Measurements from ENCODE around the gene DLX2.

The DLX2 gene

DNA sequence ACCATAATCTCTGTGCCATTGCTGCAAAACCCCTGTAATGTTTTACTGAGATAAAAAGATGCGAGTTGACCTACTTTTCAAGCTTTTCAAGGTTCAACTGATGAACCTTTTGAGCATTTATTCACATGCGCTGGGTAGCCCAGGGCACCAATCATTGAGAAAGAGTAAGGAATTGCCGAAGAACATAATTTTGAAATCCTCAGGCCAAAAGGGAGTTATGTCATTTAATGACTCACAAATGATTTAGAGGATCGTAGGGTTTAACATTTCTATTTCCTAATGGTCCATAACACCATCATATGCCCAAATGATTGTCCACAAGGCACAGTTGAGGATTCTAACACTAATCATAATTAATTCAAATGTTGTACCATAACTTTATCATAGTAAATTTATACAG is 37.6 kb downstream of the DLX2 start:
- no peak for ATAC-seq
- TF ChIP-seq OSR1 (CRISPR knock-in tag; IDR thresholded peaks at IDR 0.05) (no peak), ISL1 (CRISPR knock-in tag; IDR thresholded peaks at IDR 0.05) (no peak), TCF4 (CRISPR knock-in tag; IDR thresholded peaks at IDR 0.05; ENCODE audit: borderline replicate concordance) (no peak), ZNF565 (CRISPR knock-in tag; conservative IDR thresholded peaks at IDR 0.05; ENCODE audit: low read depth) (no peak), TSHZ2 (CRISPR knock-in tag; IDR thresholded peaks at IDR 0.05) (no peak), PATZ1 (CRISPR knock-in tag; IDR thresholded peaks at IDR 0.05; ENCODE audit: borderline replicate concordance) (no peak), ZNF8 (CRISPR knock-in tag; IDR thresholded peaks at IDR 0.05) (no peak), POU6F1 (CRISPR knock-in tag; IDR thresholded peaks at IDR 0.05; ENCODE audit: borderline replicate concordance, low read depth) (no peak), PPARA (CRISPR knock-in tag; IDR thresholded peaks at IDR 0.05; ENCODE audit: borderline replicate concordance) (no peak), GLIS3 (CRISPR knock-in tag; IDR thresholded peaks at IDR 0.05) (no peak), TOX (CRISPR knock-in tag; IDR thresholded peaks at IDR 0.05; ENCODE audit: borderline replicate concordance) (no peak), ARNTL (CRISPR knock-in tag; IDR thresholded peaks at IDR 0.05; ENCODE audit: borderline replicate concordance, low read depth) (no peak), SNAI2 (CRISPR knock-in tag; IDR thresholded peaks at IDR 0.05) (no peak), ZFP3 (CRISPR knock-in tag; IDR thresholded peaks at IDR 0.05) (no peak), CSDC2 (CRISPR knock-in tag; IDR thresholded peaks at IDR 0.05) (no peak), ZC3H10 (CRISPR knock-in tag; IDR thresholded peaks at IDR 0.05) (no peak)
- TF ChIP-seq, protein P1, sequence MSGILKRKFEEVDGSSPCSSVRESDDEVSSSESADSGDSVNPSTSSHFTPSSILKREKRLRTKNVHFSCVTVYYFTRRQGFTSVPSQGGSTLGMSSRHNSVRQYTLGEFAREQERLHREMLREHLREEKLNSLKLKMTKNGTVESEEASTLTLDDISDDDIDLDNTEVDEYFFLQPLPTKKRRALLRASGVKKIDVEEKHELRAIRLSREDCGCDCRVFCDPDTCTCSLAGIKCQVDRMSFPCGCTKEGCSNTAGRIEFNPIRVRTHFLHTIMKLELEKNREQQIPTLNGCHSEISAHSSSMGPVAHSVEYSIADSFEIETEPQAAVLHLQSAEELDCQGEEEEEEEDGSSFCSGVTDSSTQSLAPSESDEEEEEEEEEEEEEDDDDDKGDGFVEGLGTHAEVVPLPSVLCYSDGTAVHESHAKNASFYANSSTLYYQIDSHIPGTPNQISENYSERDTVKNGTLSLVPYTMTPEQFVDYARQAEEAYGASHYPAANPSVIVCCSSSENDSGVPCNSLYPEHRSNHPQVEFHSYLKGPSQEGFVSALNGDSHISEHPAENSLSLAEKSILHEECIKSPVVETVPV (CRISPR knock-in tag; IDR thresholded peaks at IDR 0.05), result no peak
- TF ChIP-seq, protein P2, sequence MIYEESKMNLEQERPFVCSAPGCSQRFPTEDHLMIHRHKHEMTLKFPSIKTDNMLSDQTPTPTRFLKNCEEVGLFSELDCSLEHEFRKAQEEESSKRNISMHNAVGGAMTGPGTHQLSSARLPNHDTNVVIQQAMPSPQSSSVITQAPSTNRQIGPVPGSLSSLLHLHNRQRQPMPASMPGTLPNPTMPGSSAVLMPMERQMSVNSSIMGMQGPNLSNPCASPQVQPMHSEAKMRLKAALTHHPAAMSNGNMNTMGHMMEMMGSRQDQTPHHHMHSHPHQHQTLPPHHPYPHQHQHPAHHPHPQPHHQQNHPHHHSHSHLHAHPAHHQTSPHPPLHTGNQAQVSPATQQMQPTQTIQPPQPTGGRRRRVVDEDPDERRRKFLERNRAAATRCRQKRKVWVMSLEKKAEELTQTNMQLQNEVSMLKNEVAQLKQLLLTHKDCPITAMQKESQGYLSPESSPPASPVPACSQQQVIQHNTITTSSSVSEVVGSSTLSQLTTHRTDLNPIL (CRISPR knock-in tag; IDR thresholded peaks at IDR 0.05; ENCODE audit: low read depth), result no peak

DNA sequence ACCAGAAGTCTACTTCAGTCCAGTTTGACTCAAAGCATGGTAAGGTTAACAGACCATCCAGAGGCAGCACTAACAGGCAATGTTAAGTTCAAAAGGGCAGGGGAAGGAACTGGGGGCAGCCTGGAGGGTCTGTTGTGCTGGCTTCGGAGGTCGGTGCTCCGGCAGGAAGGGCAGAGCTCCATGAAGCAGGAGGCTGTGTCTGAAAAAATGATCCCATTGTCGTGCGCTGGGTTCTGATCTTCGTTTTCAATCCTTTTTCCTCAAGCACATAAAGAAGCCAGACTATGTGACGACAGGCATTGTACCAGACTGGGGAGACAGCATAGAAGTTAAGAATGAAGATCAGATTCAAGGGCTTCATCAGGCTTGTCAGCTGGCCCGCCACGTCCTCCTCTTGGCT is 39.3 kb downstream of the DLX2 start:
- ATAC-seq, result no peak
- TF ChIP-seq, protein P1 (CRISPR knock-in tag; IDR thresholded peaks at IDR 0.05), result no peak
- TF ChIP-seq PPARA (CRISPR knock-in tag; IDR thresholded peaks at IDR 0.05; ENCODE audit: borderline replicate concordance) (no peak), GLIS3 (CRISPR knock-in tag; IDR thresholded peaks at IDR 0.05) (no peak), ISL1 (CRISPR knock-in tag; IDR thresholded peaks at IDR 0.05) (no peak), PATZ1 (CRISPR knock-in tag; IDR thresholded peaks at IDR 0.05; ENCODE audit: borderline replicate concordance) (no peak), POU6F1 (CRISPR knock-in tag; IDR thresholded peaks at IDR 0.05; ENCODE audit: borderline replicate concordance, low read depth) (no peak), ZNF565 (CRISPR knock-in tag; conservative IDR thresholded peaks at IDR 0.05; ENCODE audit: low read depth) (no peak), ZFP30 (CRISPR knock-in tag; IDR thresholded peaks at IDR 0.05) (no peak)
- TF ChIP-seq, protein P2 (CRISPR knock-in tag; IDR thresholded peaks at IDR 0.05; ENCODE audit: low read depth), result no peak
